GM06990 (cell line): Measurements from ENCODE around the gene TFAP2E.

Experiments
- DNase-seq: peaks from one replicate; pipeline ENCODE4 v3.0.0-alpha.2; 2011; ENCODE audit not compliant: insufficient read length; ENCODE audit errors: extremely low read depth
- H3K27me3 ChIP-seq: replicated peaks from 2 replicates; pipeline ENCODE4 v1.6.0; 2011; ENCODE audit warnings: low read length; ENCODE audit not compliant: control insufficient read depth, insufficient read depth
- H3K36me3 ChIP-seq: 2 replicates; pipeline ENCODE4 v1.5.1; 2011; ENCODE audit warnings: low read length; ENCODE audit not compliant: control insufficient read depth, insufficient read depth
- H3K4me3 ChIP-seq: replicated peaks from 2 replicates; pipeline ENCODE4 v1.5.1; 2011; ENCODE audit warnings: low read depth, mild to moderate bottlenecking, control low read depth, low read length
- CTCF ChIP-seq: IDR thresholded peaks from 2 replicates; pipeline ENCODE4 v1.5.1; 2011; ENCODE audit warnings: low read length, control low read depth, mild to moderate bottlenecking, inconsistent platforms; ENCODE audit not compliant: insufficient read depth, poor library complexity, severe bottlenecking

The TFAP2E gene

GRCh38 chr1:35586808-35587207 is 13.7 kb downstream of the TFAP2E start:
- Histone ChIP-seq H3K36me3 (no peaks in the 10 kb centered on the region), H3K27me3 (no peaks in the 10 kb centered on the region), H3K4me3 (no peak overlapping the region)
- no peak for TF ChIP-seq CTCF
- no peak for DNase-seq

GRCh38 chr1:35587736-35588135 is 14.6 kb downstream of the TFAP2E start:
- Histone ChIP-seq H3K27me3 (no peaks in the 10 kb centered on the region), H3K36me3 (no peaks in the 10 kb centered on the region), H3K4me3 (no peak overlapping the region)
- TF ChIP-seq CTCF: no peak
- DNase-seq: no peak

GRCh38 chr1:35588197-35588910 is 15.2 kb downstream of the TFAP2E start:
- Histone ChIP-seq H3K27me3 (no peaks in the 10 kb centered on the region), H3K4me3 (no peak overlapping the region), H3K36me3 (no peaks in the 10 kb centered on the region)
- no peak for TF ChIP-seq CTCF
- DNase-seq: no peak

GRCh38 chr1:35589516-35590427 is 16.7 kb downstream of the TFAP2E start:
- Histone ChIP-seq H3K4me3 (no peak overlapping the region), H3K27me3 (no peaks in the 10 kb centered on the region), H3K36me3 (no peaks in the 10 kb centered on the region; the same call in 1 of the 2 replicates)
- TF ChIP-seq CTCF: no peak
- no peak for DNase-seq

- H3K4me3 ChIP-seq: no peak overlapping the region
- no peaks in the 10 kb centered on the region for H3K27me3 ChIP-seq
- DNase-seq: no peak
- no peaks in the 10 kb centered on the region; the same call in 1 of the 2 replicates for H3K36me3 ChIP-seq
- no peak for TF ChIP-seq CTCF
Measured at GRCh38 chr1:35590476-35591040, 17.4 kb downstream of the TFAP2E start.
